GM19099 (cell line): ENCODE data around the gene PRICKLE4.

Source experiments
- POLR2A ChIP-seq: IDR thresholded peaks from 3 replicates; pipeline ENCODE4 v1.6.1; 2011; ENCODE audit warnings: low read depth; ENCODE audit not compliant: insufficient read length; ENCODE audit errors: extremely low read depth

Gene PRICKLE4

DNA sequence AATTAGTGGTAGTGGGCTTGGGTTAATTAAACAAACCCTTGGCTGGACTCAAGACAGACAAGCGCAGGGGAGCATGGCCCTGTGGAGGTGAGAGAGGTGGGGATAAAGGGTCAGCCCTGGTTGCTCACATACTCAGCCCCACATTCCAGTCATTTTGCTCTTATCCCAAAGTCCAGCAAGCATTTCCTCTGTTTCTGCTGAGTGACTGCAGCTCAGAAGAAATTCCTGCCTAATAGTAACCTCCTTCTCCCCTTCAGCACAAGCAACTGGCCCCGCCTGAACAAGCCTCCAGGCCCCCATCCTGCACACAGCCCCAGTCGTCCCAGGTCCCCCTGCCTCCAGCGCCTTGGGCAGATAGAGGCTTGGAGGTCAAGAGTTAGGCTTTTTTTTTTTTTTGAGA lies 41.5 kb upstream of the PRICKLE4 start:
- no peak for TF ChIP-seq POLR2A

DNA sequence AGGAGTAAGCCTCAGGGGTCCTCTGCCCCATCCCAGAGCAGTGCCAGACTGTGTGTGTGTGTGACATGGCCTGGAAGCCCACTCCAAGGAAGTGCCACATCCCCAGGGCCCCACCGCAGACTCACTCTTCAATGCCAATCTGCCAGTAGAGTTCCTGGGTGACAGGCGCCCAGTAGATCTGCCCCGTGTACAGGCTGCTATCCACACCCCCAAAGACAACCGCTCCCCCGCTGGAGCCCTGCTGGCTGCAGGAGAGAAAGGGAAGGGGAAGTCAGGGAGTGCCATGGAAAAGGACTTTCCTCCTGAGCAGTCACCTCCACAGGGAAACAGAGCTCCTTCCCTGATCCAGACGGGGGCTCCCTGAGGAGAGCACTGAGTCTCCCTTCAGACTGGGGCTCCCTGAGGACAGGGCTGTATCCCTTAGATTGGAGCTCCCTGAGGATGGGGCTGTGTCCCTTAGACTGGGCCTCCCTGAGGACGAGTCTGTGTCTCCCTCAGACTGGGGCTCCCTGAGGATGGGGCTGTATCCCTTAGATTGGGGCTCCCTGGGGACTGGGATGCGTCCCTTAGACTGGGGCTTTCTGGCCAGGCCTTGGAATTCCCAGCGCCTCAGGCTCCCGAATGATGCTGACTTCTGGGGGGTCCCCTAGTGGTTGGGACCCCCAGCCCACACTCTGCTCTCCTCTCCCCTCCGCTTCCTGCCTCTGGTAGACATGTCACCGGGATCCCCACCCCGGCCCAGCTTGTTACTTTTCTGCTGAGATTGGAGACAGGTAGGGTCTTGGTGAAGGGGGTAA lies 40.0 kb upstream of the PRICKLE4 start:
- no peak for TF ChIP-seq POLR2A

DNA sequence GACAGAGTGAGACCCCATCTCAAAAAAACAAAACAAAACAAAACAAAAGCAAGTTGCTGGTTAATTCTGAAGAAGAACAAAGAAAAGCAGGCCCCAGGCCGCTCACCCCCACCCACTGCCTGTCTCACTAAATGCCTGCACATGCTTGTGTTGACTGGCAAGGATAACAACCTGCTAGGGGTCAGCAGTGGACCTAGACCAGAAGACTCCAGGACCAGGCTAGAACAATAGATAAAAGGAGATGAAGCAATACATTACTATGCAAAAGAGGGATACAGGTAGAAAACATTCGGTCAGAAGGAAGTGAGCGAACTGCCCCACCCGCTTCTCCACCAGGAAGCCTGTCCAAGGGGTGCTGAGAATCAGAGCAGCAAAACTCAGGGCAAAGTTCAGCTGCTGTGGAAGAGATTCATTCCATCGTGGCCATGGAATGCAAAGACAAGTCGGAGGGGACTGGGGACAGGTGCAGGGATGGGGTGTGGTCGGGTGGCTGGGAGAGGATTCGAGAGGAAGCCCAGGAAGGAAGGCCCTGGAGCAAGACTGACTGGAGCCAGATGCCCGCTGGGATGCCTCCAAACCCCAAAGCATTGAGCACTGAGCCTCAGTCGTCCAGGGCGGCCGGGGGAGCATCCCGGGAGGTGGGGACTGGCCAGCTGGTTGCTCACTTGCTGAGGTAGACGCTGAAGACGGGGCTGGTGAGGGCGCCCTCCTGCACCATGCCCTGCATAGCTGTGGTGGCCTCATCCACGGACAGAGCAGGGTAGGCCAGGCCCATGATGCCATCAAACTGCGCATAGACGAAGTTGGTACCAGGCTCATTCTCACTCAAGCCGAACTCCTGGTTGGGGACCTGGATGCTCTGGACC lies 38.7 kb upstream of the PRICKLE4 start:
- no peak for TF ChIP-seq POLR2A

DNA sequence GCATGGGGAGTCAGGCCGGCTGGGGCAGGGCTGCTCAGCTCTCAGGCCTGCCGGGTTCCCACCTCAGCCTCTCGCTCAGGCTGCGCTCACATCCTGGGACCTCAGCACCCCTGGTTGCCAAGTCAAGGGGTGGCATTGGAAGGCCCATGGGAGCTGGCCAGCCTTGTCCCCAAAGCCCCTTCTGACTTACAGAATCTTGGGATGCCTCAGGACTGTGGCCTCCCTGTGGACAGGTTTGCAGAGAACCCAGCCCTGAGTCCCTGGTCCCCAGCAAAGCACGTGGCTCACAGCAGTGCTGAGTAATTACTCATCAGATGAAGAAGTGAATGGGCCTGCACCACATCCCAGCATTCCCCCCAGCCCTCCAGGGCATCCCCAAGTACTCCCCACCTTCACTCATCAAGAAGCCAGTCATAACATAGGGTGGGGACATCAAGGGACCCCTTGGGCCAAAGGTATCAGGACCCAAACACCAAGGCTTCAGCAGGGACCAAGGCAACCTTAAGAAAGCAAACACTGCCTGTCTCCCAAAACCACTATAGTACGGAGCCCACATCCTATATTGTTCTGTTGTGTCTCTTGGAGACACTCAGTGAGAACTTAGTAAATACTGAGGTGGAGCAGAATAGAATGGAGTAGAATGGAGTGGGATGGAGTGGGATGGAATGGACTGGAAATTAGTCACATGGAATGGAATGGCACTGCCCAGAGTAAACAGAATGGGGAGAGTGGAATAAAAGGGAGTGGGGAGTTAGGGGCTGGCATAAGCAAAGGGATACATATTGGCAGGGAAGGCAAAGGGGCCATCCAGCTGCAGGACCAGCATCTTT lies 37.0 kb upstream of the PRICKLE4 start:
- no peak for TF ChIP-seq POLR2A

DNA sequence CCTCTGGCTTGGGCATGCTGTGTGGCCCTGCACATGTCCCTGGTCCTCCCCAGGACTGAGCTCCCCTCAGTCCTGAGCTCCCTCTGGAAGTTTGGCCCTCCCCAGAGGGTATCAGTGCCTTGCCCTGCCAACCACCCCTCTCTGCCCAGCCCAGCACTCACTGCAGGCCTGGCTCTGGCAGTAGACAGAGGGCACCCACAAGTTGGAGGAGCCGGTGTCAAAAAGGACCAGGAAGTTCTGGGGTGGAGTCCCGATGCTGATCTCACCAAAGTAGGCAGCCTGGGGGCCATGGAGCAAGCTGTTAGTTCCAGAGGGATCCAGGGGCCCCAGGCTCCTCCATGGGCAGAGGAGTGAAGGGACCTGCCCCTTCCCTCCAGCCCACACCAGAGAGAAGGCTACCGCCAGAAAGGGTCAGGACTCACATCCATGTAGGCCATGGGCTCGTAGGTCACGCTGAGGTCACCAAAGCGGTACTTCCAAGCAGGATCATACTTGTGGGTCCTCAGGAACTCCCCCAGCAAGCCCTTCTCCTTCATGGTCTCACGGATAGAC lies 36.3 kb upstream of the PRICKLE4 start:
- TF ChIP-seq POLR2A, result no peak

DNA sequence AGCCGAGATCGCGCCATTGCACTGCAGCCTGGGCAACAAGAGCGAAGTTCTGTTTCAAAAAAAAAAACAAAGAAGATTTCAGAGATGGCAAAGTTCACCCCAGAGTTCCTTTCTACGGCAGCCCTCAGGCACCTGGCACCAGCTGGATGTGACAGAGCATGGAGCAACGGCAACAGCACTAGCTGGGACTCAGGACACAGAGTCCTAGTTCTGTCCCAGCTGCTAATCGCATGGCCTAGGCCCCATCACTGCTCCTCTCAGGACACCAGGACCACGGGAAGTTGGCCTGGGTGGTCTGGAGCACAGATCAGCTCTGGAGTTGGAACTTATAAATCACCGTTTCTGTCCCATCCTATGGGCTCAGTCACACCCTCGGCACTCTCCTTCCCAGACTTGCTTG lies 34.5 kb upstream of the PRICKLE4 start:
- TF ChIP-seq POLR2A, result no peak

DNA sequence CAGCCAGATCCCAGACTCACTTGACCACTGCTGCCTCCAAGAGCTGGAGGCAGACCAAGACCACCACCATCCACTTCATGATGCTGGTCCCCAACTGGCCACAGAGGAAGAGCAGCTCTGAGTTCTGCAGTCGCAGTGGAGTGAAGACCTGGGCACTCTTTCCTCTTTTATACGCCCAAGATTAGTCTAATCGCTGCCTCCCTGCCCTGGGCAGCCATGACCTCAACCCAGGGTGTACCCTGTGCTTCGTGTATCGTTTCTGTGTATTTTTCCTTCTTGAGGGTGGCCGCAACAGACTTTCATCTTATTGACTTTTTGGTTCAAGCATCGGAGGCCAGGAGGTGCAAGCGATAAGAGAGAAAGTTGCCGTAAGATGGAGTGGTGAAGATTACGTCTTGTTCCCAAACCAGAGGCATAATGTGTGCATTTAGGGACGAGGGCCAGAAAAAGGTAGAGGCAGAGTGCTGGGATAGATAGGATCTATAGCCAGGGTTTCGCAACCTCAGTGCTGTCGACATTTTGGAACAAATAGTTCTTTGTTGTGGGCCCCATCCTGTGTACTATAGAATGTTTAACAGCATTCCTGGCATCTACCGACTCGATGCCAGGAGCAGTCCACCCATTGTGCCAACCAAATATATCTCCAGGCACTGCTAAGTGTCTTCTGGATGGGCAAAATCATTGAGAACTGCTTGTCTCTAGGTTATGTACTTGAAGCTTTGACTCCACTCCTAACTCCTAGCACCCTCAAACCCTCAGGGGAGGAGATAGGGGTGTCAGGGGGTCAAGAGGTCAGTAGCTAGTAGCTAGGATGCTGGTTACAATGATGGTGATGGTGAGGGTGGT lies 33.1 kb upstream of the PRICKLE4 start, which contains the start of gene PGC:
Gene PGC (minus strand): TSS at position 142 of the 846 bp plus-strand sequence. CDS start 63 bp downstream, at position 79.
- TF ChIP-seq POLR2A, result no peak

DNA sequence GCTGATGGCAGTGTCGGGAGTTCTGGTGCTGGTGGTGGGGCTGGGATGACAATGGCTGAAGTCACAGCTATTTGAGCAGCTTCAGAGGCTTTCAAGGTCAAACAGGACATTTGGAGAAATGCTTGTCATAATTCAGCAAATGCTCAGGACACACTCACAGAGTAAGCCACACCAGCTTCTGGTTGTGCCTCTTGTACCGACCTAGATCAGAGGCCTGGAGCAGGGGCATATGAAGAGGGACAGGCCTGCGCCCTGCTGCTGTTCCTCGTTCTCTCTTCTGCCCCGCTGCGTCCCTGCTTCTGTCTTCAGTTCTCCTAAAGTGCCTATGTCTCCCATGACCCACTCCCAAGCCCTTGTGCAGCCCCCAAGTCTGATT lies 32.5 kb upstream of the PRICKLE4 start:
- TF ChIP-seq POLR2A, result no peak

DNA sequence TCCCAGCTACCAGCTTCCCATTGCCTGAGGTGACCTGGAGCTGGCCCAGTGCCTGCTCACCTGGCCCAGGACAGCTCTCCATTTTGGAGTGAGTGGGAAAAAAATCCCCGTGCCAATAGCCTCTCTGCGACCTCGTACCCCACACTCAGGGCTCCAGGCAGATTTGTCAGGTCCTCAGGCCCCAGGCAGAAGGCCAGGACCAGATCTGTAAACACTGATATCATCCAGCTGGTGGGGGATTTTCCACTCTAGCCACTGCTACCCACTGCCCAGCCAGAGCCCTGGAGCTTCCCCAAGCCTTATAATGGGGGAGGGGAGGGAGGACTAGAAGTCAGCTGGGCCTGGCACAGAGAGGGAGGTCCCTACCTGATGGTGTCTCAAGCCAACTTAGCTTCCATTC lies 32.0 kb upstream of the PRICKLE4 start:
- TF ChIP-seq POLR2A, result no peak

DNA sequence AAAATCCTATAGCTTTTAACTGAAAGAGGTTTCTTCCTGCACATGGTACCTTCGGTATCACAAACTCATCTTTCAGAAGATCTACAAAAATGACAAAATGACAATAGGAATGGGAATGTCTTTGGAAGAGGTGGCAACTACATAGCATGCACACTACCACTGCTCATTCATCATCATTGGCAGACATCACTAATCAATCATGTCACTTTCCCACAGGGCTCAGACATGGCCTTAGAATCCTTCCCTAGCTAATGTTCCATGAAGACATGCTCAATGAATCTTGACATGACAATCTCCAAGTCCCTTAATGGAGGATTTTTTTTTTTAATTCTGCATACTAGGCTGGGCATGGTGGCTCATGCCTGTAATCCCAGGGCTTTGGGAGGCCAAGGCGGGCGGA lies 30.2 kb upstream of the PRICKLE4 start:
- TF ChIP-seq POLR2A, result no peak

DNA sequence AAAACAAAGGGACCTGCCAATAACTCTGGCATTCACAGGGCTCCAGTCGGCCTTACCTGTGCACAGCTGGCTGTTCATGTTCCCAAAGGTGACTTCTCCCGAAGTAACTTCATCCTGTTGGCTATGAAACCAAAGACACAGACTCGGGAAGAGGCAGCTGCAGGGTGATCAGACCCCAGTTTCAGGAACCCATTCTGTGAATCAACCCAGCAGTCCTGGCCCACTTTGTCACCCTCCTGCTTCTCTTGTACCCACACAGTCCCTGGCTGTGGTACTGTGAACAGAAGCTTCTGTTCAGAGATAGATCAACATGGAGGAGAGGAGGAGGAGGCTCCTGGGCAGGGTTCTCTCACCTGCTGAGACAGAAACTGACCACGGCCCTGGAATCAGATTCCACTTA lies 24.7 kb upstream of the PRICKLE4 start:
- TF ChIP-seq POLR2A, result no peak

DNA sequence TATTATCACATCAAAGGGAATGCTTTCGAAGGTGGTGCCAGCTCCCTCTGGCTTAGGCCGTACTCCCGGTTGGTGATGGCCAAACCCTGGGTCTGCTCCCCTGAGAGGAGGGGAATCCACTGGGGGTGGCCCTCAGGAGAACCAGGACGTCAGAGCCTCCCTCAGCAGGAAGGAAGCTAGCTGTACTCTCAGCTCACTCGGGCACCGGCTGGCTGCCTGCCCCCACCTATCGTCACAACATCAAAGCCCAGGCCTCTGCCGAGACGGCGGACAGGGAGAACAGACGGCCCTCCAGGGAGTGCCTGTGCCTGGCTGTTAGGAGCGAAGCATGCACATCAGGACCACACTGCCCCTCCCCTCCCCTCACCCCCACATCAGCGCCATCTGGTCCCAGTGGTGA lies 24.2 kb upstream of the PRICKLE4 start:
- TF ChIP-seq POLR2A, result no peak

DNA sequence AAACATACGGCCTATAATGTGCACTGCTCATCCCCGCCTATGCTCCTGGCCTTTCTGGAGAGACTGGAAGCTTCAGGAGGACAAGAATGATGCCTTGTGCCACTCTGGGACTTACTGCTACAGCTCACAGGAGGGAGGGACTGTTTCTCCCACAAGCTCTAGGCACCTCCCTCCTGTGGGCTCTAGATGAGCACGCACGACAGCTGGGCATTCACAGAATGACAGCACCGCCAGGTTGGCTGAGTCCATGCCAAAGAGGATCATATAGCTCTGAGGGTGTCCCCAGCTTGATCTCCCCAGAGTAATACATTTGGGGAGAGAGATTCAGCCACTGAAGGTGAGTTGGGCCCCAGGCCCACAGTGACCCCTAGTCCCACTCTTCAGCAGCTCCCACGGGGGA lies 23.3 kb upstream of the PRICKLE4 start:
- no peak for TF ChIP-seq POLR2A
